Measurements from ENCODE around the gene TMEM163. TPM values are rescaled to one million over a fixed set of nuclear protein-coding genes. Genes with fewer than 3 reads are reported as not detected.

Gene TMEM163
- total and polyA plus RNA-seq, 2 of the 13 experiments (the other 11 are each of a cell fraction or from before 2014, with no cell fraction given), result 0.05 TPM; not detected in 1

GRCh38 chr2:134717286-134718022 is 1.3 kb downstream of the TMEM163 start:
- H3K4me2 ChIP-seq (ENCODE audit: low read depth, low read length), result no peak overlapping the region
- FAIRE-seq (no peak), DNase-seq (ENCODE audit: low spot score) (no peak), ATAC-seq (no peak)
- H3K79me2 ChIP-seq (ENCODE audit: insufficient read depth, low read length), result no peaks in the 10 kb centered on the region
- H3K4me3 ChIP-seq (replicated peaks in 1 of 3; ENCODE audit: insufficient read depth in 1 of 3, low read depth in 2 of 3, low read length in 3 of 3), result no peak overlapping the region
- H3K27ac ChIP-seq (ENCODE audit: extremely low read length, insufficient read depth, low read length), result no peak overlapping the region
- no peaks in the 10 kb centered on the region for H3K36me3 ChIP-seq (replicated peaks in 1 of 2; ENCODE audit: control insufficient read depth in 1 of 2, insufficient read depth in 2 of 2, low read length in 2 of 2)
- no TSS peak for BruUV-seq (replicated peaks)
- H3K9ac ChIP-seq (ENCODE audit: insufficient read depth, low read depth, low read length), result no peak overlapping the region
- no peak for TF ChIP-seq NFATC3 (CRISPR knock-in tag; IDR thresholded peaks at IDR 0.05)
- no peak for TF ChIP-seq KDM3A (CRISPR knock-in tag; IDR thresholded peaks at IDR 0.05; ENCODE audit: low read depth)
- TF ChIP-seq CBX2 (IDR thresholded peaks at IDR 0.05; ENCODE audit: low read depth, low read length), result peak; percentile 95
- no peak for TF ChIP-seq CBX2 (CRISPR knock-in tag; IDR thresholded peaks at IDR 0.05; ENCODE audit: low read depth)
- TF ChIP-seq RBM22 (optimal IDR thresholded peaks at IDR 0.05; ENCODE audit: low read length), result no peak
- TF ChIP-seq ZNF713 (CRISPR knock-in tag; IDR thresholded peaks at IDR 0.05), result no peak
- no peak for TF ChIP-seq CBX5 (CRISPR knock-in tag; IDR thresholded peaks at IDR 0.05; ENCODE audit: borderline replicate concordance)
- H2AFZ ChIP-seq (ENCODE audit: low read length), result no peak overlapping the region
- H4K20me1 ChIP-seq (ENCODE audit: insufficient read depth, low read length), result peaks cover 2% of the 10 kb centered on the region; the same call in 1 of the 2 replicates
- 42% methylated on average over 24 of the region's 24 CpGs for WGBS (ENCODE audit: low lambda C conversion rate)
- in situ Hi-C loops (cut with HindIII; ENCODE audit: extremely low pct_ligation_motif_present, low pct_unique_long_range_greater_than_20kb) (no loop called here), intact Hi-C loops (cut with micrococcal nuclease; ENCODE audit: unreplicated experiment) (no loop called here)
- ChIA-PET CTCF (ENCODE audit: low intra/inter-chr PET ratio, low total read pairs) (no interaction called here), POLR2A (no interaction called here)
- peaks cover 4 to 86% of the 10 kb centered on the region in 2 experiments; a peak in 4 of 5 replicates for H3K27me3 ChIP-seq (ENCODE audit: control insufficient read depth in 1 of 2, insufficient read depth in 2 of 2, low read length in 2 of 2)
- no peaks in the 10 kb centered on the region for H3K4me1 ChIP-seq (ENCODE audit: insufficient read depth, low read length)
- H3K9me3 ChIP-seq (ENCODE audit: low read length), result no peaks in the 10 kb centered on the region

GRCh38 chr2:134716721-134717243 is 2.0 kb downstream of the TMEM163 start:
- CTCF ChIA-PET (ENCODE audit: low intra/inter-chr PET ratio, low total read pairs), result no interaction called here
- intact Hi-C loops (cut with micrococcal nuclease; ENCODE audit: unreplicated experiment), result no loop called here
- no TSS peak for BruUV-seq (replicated peaks)
- TF ChIP-seq ZNF7 (CRISPR knock-in tag; IDR thresholded peaks at IDR 0.05) (no peak), SYNCRIP (IDR thresholded peaks at IDR 0.05; ENCODE audit: insufficient read depth, low read depth, low read length) (no peak), ZBTB38 (CRISPR knock-in tag; IDR thresholded peaks at IDR 0.05) (no peak), ZNF30 (CRISPR knock-in tag; IDR thresholded peaks at IDR 0.05) (no peak), ZNF660 (CRISPR knock-in tag; IDR thresholded peaks at IDR 0.05; ENCODE audit: borderline replicate concordance, low read depth) (no peak), ZNF691 (CRISPR knock-in tag; IDR thresholded peaks at IDR 0.05; ENCODE audit: borderline replicate concordance, low read depth) (no peak), ZNF570 (CRISPR knock-in tag; IDR thresholded peaks at IDR 0.05; ENCODE audit: borderline replicate concordance) (no peak), DMAP1 (CRISPR knock-in tag; IDR thresholded peaks at IDR 0.05) (no peak), MAFG (CRISPR knock-in tag; IDR thresholded peaks at IDR 0.05) (no peak), ZNF138 (CRISPR knock-in tag; IDR thresholded peaks at IDR 0.05; ENCODE audit: low read depth) (no peak)

More at GRCh38 chr2:134716721-134717243, 2.0 kb downstream of the TMEM163 start:
- H3K9me3 ChIP-seq (ENCODE audit: low read length), result no peaks in the 10 kb centered on the region
- peaks cover 4 to 87% of the 10 kb centered on the region in 2 experiments; a peak in 4 of 5 replicates for H3K27me3 ChIP-seq (ENCODE audit: control insufficient read depth in 1 of 2, insufficient read depth in 2 of 2, low read length in 2 of 2)
- H3K4me1 ChIP-seq (ENCODE audit: insufficient read depth, low read length), result no peaks in the 10 kb centered on the region
- ATAC-seq (no peak), FAIRE-seq (no peak), DNase-seq (ENCODE audit: low spot score) (no peak)
- no peaks in the 10 kb centered on the region for H3K79me2 ChIP-seq (ENCODE audit: insufficient read depth, low read length)
- no peak overlapping the region for H3K9ac ChIP-seq (ENCODE audit: insufficient read depth, low read depth, low read length)
- in situ Hi-C loops (cut with HindIII; ENCODE audit: extremely low pct_ligation_motif_present, low pct_unique_long_range_greater_than_20kb), result no loop called here
- H4K20me1 ChIP-seq (ENCODE audit: insufficient read depth, low read length), result peaks cover 2% of the 10 kb centered on the region; the same call in 1 of the 2 replicates
- H3K4me2 ChIP-seq (ENCODE audit: low read depth, low read length), result no peak overlapping the region
- H3K27ac ChIP-seq (ENCODE audit: extremely low read length, insufficient read depth, low read length), result no peak overlapping the region
- H2AFZ ChIP-seq (ENCODE audit: low read length), result no peak overlapping the region
- no peak overlapping the region for H3K4me3 ChIP-seq (replicated peaks in 1 of 3; ENCODE audit: insufficient read depth in 1 of 3, low read depth in 2 of 3, low read length in 3 of 3)
- WGBS (ENCODE audit: low lambda C conversion rate), result 25% methylated on average over 8 of the region's 8 CpGs
- no peaks in the 10 kb centered on the region for H3K36me3 ChIP-seq (replicated peaks in 1 of 2; ENCODE audit: control insufficient read depth in 1 of 2, insufficient read depth in 2 of 2, low read length in 2 of 2)
- POLR2A ChIA-PET, result no interaction called here

All from HepG2 (cell line).